ENCODE measurements around the gene MEFV. TPM values are rescaled to one million over a fixed set of nuclear protein-coding genes. Genes with fewer than 3 reads are reported as not detected.

The MEFV gene
- total and polyA plus RNA-seq, 8 donors: 0.05 to 1.1 (median 0.23) TPM; not detected in 1

GRCh38 chr16:3249020-3249419, 7.4 kb downstream of the MEFV start:
- H3K4me1 ChIP-seq: no peaks in the 10 kb centered on the region

DNA sequence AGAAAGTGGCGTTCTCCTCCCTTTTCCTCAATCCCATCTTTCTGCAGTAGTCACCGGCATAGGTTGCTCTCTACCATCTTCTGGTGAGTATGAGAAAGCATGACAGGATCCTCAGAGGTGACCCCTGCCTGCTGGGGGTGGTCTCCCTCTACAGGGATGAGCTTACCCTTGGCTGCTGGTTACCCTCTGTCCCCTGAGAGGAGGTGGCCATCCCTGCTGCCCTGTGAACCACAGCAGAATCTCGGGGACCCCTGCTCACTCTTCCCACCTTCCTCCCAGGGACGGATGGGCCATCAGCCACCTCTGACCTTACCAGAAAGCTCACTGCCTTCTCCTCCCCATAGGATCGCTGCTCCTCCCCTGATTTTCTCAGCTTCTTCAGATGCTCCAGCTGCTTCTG, 7.8 kb downstream of the MEFV start:
- no peaks in the 10 kb centered on the region for H3K36me3 ChIP-seq
- no peaks in the 10 kb centered on the region for H3K27me3 ChIP-seq
- ATAC-seq (no peak), FAIRE-seq (no peak), DNase-seq (no peak)
- intact Hi-C loops (cut with DNase I): no loop called here
- no peaks in the 10 kb centered on the region for H3K4me1 ChIP-seq
- 61 to 77% methylated on average over 5 of the region's 5 CpGs for WGBS, 2 donors
- no peak overlapping the region for H3K27ac ChIP-seq
- H3K4me3 ChIP-seq: no peak overlapping the region
- TF ChIP-seq, protein P1, sequence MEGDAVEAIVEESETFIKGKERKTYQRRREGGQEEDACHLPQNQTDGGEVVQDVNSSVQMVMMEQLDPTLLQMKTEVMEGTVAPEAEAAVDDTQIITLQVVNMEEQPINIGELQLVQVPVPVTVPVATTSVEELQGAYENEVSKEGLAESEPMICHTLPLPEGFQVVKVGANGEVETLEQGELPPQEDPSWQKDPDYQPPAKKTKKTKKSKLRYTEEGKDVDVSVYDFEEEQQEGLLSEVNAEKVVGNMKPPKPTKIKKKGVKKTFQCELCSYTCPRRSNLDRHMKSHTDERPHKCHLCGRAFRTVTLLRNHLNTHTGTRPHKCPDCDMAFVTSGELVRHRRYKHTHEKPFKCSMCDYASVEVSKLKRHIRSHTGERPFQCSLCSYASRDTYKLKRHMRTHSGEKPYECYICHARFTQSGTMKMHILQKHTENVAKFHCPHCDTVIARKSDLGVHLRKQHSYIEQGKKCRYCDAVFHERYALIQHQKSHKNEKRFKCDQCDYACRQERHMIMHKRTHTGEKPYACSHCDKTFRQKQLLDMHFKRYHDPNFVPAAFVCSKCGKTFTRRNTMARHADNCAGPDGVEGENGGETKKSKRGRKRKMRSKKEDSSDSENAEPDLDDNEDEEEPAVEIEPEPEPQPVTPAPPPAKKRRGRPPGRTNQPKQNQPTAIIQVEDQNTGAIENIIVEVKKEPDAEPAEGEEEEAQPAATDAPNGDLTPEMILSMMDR (IDR thresholded peaks at IDR 0.05): no peak
- no peaks in the 10 kb centered on the region for H3K9me3 ChIP-seq

More at GRCh38 chr16:3249020-3249419, 7.4 kb downstream of the MEFV start:
- 47 to 63% methylated on average over 1 of the region's 1 CpG for WGBS, 2 donors
- TF ChIP-seq, protein P1 (IDR thresholded peaks at IDR 0.05): no peak
- DNase-seq (no peak), FAIRE-seq (no peak), ATAC-seq (no peak)
- Histone ChIP-seq H3K4me3 (no peak overlapping the region), H3K27ac (no peak overlapping the region), H3K36me3 (no peaks in the 10 kb centered on the region), H3K9me3 (no peaks in the 10 kb centered on the region), H3K27me3 (no peaks in the 10 kb centered on the region)
- intact Hi-C loops (cut with DNase I): no loop called here

DNA sequence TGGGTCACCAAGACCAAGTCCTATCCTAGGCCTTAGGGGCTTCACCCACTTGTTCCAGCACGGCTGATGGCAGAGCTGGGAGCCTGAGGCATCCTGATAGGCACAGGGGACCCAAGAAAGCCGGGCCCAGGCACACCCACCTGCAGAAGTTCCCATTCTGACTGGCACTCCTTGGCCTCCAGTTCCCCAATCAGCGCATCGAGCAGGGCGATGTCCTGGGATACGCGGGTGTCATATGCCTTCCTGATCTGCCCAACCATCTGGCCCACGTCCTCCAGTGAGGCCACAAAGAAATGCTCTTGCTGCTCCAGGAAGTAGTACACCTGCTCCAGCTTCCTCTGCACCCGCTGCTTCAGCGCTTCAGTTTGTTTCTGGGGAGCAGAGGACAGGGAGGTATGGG, 9.6 kb downstream of the MEFV start:
- H3K27ac ChIP-seq: no peak overlapping the region
- ATAC-seq (no peak), DNase-seq (no peak), FAIRE-seq (no peak)
- intact Hi-C loops (cut with DNase I): no loop called here
- H3K36me3 ChIP-seq: no peaks in the 10 kb centered on the region
- H3K9me3 ChIP-seq: no peaks in the 10 kb centered on the region
- H3K27me3 ChIP-seq: no peaks in the 10 kb centered on the region
- TF ChIP-seq, protein P1 (IDR thresholded peaks at IDR 0.05): no peak
- H3K4me1 ChIP-seq: no peaks in the 10 kb centered on the region
- H3K4me3 ChIP-seq: no peak overlapping the region
- 76 to 88% methylated on average over 10 of the region's 10 CpGs for WGBS, 2 donors

DNA sequence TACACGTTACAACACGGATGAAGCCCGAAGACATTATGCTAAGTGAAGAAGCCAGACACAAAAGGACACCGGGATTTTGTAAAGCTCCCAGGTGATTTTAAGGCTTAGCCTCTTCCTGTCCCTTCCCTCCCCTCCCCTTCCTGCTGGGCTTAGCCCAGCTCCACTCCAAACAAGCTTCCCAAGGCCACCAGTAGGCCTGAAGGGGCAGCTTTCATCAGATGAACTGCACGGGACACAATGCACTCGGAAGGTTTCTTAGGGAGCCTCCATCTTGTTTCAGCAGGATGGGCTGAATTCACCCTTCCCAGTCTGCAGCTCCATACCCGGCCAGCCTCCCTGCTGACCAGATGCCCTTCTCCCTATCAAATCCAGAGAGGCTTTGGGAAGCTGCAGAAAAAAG, 10.4 kb downstream of the MEFV start:
- Histone ChIP-seq H3K9me3 (no peaks in the 10 kb centered on the region), H3K4me3 (no peak overlapping the region), H3K27ac (no peak overlapping the region), H3K4me1 (no peaks in the 10 kb centered on the region), H3K36me3 (no peaks in the 10 kb centered on the region), H3K27me3 (no peaks in the 10 kb centered on the region)
- FAIRE-seq (no peak), ATAC-seq (no peak), DNase-seq (no peak)
- WGBS, 2 donors: 67 to 68% methylated on average over 7 of the region's 7 CpGs
- intact Hi-C loops (cut with DNase I): no loop called here
- TF ChIP-seq, protein P1 (IDR thresholded peaks at IDR 0.05): no peak

- Histone ChIP-seq H3K4me1 (no peaks in the 10 kb centered on the region), H3K9me3 (no peaks in the 10 kb centered on the region), H3K4me3 (no peak overlapping the region), H3K27me3 (no peaks in the 10 kb centered on the region), H3K27ac (no peak overlapping the region), H3K36me3 (no peaks in the 10 kb centered on the region)
- ATAC-seq (no peak), FAIRE-seq (no peak), DNase-seq (no peak)
- intact Hi-C loops (cut with DNase I): no loop called here
- WGBS, 2 donors: 58 to 74% methylated on average over 6 of the region's 6 CpGs
- TF ChIP-seq, protein P1 (IDR thresholded peaks at IDR 0.05): no peak
These were observed 12.6 kb downstream of the MEFV start for GRCh38 chr16:3243882-3244281.
